Peyer's patch (tissue), 4 donors: ENCODE data around the gene CAPRIN1.

ENCODE experiments used
- CTCF ChIP-seq, 6 experiments: fragments of 450-650 bp in 4 of 6; fragments of 200-600 bp in 2 of 6; sonication (generic) in 1 of 6; IDR thresholded peaks; one replicate each; pipeline ENCODE4 v1.5.1; 2017 to 2019; ENCODE audit warnings: antibody characterized with exemption in 6 of 6, mild to moderate bottlenecking in 3 of 6, moderate library complexity in 1 of 6
- POLR2A ChIP-seq, 2 donors: fragments of 450-650 bp; IDR thresholded peaks; one replicate each; pipeline ENCODE4 v1.5.1; 2017; ENCODE audit warnings: antibody characterized with exemption in 2 of 2, mild to moderate bottlenecking in 2 of 2, moderate library complexity in 2 of 2

GRCh38 chr11:34028425-34028824 is 23.1 kb upstream of the CAPRIN1 start:
- TF ChIP-seq CTCF (IDR thresholded peaks at IDR 0.05): no peak
- TF ChIP-seq POLR2A (IDR thresholded peaks at IDR 0.05): no peak
